DND-41 (cell line): ENCODE measurements around the gene TRHDE.

Source experiments
- ATAC-seq: fragments of 200-7000 bp; cut with Tn5 transposase; 3 replicates; pipeline ENCODE4 v1.9.1; 2021; ENCODE audit warnings: low read depth; ENCODE audit not compliant: insufficient read depth
- DNase-seq: peaks from one replicate; pipeline ENCODE4 v3.0.0-alpha.2; 2020
- H2AFZ ChIP-seq: 2 replicates; pipeline ENCODE4 v1.6.0; 2012; ENCODE audit warnings: low read depth, low read length
- H3K27ac ChIP-seq: 2 replicates; pipeline ENCODE4 v1.5.1; 2012; ENCODE audit warnings: low read length, inconsistent platforms
- H3K27me3 ChIP-seq: fragments of 200-600 bp; sonication (generic); 2 replicates; pipeline ENCODE4 v1.6.0; 2012; ENCODE audit warnings: low read length, mild to moderate bottlenecking, inconsistent platforms; ENCODE audit not compliant: insufficient read depth, poor library complexity
- H3K36me3 ChIP-seq: 2 replicates; pipeline ENCODE4 v1.5.1; 2012; ENCODE audit warnings: low read length, inconsistent platforms; ENCODE audit not compliant: insufficient read depth
- H3K4me1 ChIP-seq: 2 replicates; pipeline ENCODE4 v1.5.1; 2012; ENCODE audit warnings: mild to moderate bottlenecking, low read length; ENCODE audit not compliant: insufficient read depth
- H3K4me2 ChIP-seq: 2 replicates; pipeline ENCODE4 v1.6.0; 2012; ENCODE audit warnings: mild to moderate bottlenecking, moderate library complexity, low read length, inconsistent platforms; ENCODE audit not compliant: insufficient read depth
- H3K4me3 ChIP-seq, 2 experiments: fragments of 200-600 bp in 1 of 2; shearing (Covaris generic) in 1 of 2; 2 replicates each; pipeline ENCODE4 v1.5.1; 2012 to 2016; ENCODE audit warnings: inconsistent platforms in 2 of 2, low read length in 2 of 2, mild to moderate bottlenecking in 2 of 2, low read depth in 1 of 2, moderate library complexity in 1 of 2
- H3K79me2 ChIP-seq: 2 replicates; pipeline ENCODE4 v1.6.0; 2012; ENCODE audit warnings: low read length, inconsistent platforms; ENCODE audit not compliant: insufficient read depth
- H3K9ac ChIP-seq: 2 replicates; pipeline ENCODE4 v1.6.0; 2012; ENCODE audit warnings: low read depth, mild to moderate bottlenecking, inconsistent platforms, low read length, moderate library complexity
- H3K9me3 ChIP-seq: 2 replicates; pipeline ENCODE4 v1.5.1; 2012; ENCODE audit warnings: low read length, moderate library complexity, mild to moderate bottlenecking, inconsistent platforms; ENCODE audit not compliant: insufficient read depth, severe bottlenecking
- H4K20me1 ChIP-seq: 2 replicates; pipeline ENCODE4 v1.6.0; 2012; ENCODE audit warnings: low read length; ENCODE audit not compliant: insufficient read depth
- EZH2 ChIP-seq: IDR thresholded peaks from 3 replicates; pipeline ENCODE4 v1.6.1; 2012; ENCODE audit warnings: borderline replicate concordance, low read depth, mild to moderate bottlenecking, moderate library complexity, low read length, inconsistent platforms; ENCODE audit not compliant: severe bottlenecking
- TF ChIP-seq, protein P1 (sequence below): IDR thresholded peaks from 2 replicates; pipeline ENCODE4 v1.5.1; 2012; ENCODE audit warnings: borderline replicate concordance, low read length, moderate library complexity, mild to moderate bottlenecking; ENCODE audit not compliant: poor library complexity, severe bottlenecking; ENCODE audit errors: extremely low read depth

The TRHDE gene

DNA sequence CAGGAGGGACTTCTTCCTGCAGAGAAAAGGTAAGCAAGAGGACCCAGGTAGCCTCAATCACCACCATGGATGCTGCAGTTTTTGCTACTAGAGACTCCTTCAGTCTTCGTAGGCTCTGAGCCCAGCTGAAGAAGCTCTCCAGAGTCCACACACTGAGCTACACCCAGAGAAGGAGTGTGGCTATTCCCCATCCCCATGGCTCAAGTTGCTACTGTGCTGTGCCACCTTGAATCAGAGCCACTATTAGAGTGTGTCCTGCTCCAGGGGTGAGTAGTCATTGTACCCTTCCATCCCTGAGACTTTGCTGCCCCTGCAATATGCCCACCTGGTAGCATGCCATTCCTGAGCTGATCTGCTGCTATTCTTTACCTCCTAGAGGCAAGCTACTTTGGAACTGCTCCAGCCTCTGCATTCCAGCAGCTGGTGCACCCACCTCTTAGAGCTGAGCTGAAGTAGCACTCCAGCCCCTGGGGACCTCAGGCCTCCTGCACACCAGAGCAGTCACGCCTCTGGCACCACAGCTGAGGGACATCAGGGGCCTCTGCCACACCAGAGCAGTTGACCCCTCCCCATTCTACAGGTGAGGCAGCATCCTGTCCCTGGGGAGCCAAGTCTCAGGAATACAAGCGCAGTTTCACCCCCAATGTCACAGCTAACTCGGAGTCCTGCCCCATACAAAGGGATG, 213.0 kb downstream of the TRHDE start:
- no peak overlapping the region for H3K4me3 ChIP-seq
- TF ChIP-seq, protein P1, sequence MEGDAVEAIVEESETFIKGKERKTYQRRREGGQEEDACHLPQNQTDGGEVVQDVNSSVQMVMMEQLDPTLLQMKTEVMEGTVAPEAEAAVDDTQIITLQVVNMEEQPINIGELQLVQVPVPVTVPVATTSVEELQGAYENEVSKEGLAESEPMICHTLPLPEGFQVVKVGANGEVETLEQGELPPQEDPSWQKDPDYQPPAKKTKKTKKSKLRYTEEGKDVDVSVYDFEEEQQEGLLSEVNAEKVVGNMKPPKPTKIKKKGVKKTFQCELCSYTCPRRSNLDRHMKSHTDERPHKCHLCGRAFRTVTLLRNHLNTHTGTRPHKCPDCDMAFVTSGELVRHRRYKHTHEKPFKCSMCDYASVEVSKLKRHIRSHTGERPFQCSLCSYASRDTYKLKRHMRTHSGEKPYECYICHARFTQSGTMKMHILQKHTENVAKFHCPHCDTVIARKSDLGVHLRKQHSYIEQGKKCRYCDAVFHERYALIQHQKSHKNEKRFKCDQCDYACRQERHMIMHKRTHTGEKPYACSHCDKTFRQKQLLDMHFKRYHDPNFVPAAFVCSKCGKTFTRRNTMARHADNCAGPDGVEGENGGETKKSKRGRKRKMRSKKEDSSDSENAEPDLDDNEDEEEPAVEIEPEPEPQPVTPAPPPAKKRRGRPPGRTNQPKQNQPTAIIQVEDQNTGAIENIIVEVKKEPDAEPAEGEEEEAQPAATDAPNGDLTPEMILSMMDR = no peak
- TF ChIP-seq EZH2 = no peak
- H3K79me2 ChIP-seq = no peaks in the 10 kb centered on the region
- no peaks in the 10 kb centered on the region for H3K27me3 ChIP-seq
- no peak for DNase-seq
- H3K36me3 ChIP-seq = no peaks in the 10 kb centered on the region
- no peak overlapping the region for H2AFZ ChIP-seq
- no peaks in the 10 kb centered on the region for H4K20me1 ChIP-seq
- no peak overlapping the region for H3K9ac ChIP-seq
- H3K4me1 ChIP-seq = no peaks in the 10 kb centered on the region
- no peak overlapping the region for H3K27ac ChIP-seq
- H3K4me2 ChIP-seq = no peak overlapping the region
- ATAC-seq = no peak
- peaks cover 2% of the 10 kb centered on the region for H3K9me3 ChIP-seq

DNA sequence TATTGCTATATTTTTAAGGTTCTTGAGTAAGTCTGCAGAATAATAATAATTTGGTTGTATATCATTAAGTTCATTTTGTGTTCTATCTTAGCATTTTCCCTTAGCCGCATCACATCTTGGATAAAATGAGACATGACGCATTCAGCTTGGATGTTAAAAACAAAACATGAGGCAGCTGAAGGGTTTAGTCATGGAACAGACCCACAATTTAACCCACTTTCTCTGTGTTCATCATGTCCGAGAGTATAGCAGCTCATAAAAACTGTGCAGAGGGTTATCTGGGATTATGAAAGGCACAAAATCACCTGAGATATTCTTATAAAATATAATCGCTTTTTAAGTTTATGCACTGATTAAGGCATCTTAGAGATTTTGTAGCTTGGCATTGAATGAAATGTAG, 219.3 kb downstream of the TRHDE start:
- H3K4me1 ChIP-seq = no peaks in the 10 kb centered on the region
- H4K20me1 ChIP-seq = no peaks in the 10 kb centered on the region
- ATAC-seq = no peak
- H3K9ac ChIP-seq = no peak overlapping the region
- H3K27ac ChIP-seq = no peak overlapping the region
- no peak overlapping the region for H3K4me2 ChIP-seq
- no peak overlapping the region for H2AFZ ChIP-seq
- no peak for DNase-seq
- H3K36me3 ChIP-seq = no peaks in the 10 kb centered on the region
- H3K27me3 ChIP-seq = no peaks in the 10 kb centered on the region
- TF ChIP-seq, protein P1 = no peak
- no peak for TF ChIP-seq EZH2
- no peaks in the 10 kb centered on the region for H3K79me2 ChIP-seq
- peaks cover 2% of the 10 kb centered on the region for H3K9me3 ChIP-seq
- no peak overlapping the region for H3K4me3 ChIP-seq

DNA sequence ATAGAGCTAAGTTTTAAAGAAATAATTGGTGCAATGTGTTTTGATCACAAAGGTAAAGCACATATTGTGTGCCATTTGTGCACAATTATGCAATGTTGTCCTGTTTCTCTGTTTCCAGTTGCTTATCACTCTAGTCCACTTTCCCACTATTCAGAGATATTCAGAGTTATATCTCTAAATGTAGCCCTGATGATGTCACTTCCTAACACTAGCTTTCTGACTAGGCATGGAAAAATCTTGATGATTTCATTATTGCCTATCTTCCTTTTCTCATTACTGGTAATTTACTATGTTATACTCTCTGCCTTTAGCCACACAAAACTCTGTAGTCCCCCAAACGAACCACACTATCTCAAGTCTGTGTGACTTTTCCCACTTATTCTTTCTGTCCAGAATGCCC, 221.2 kb downstream of the TRHDE start:
- H3K4me2 ChIP-seq = no peak overlapping the region
- H3K9me3 ChIP-seq = no peaks in the 10 kb centered on the region
- H3K79me2 ChIP-seq = no peaks in the 10 kb centered on the region
- no peak overlapping the region for H3K27ac ChIP-seq
- H3K36me3 ChIP-seq = no peaks in the 10 kb centered on the region
- H4K20me1 ChIP-seq = no peaks in the 10 kb centered on the region
- H3K9ac ChIP-seq = no peak overlapping the region
- no peak overlapping the region for H3K4me3 ChIP-seq
- no peak overlapping the region for H2AFZ ChIP-seq
- H3K4me1 ChIP-seq = no peaks in the 10 kb centered on the region
- ATAC-seq (no peak), DNase-seq (no peak)
- TF ChIP-seq, protein P1 = no peak
- H3K27me3 ChIP-seq = no peaks in the 10 kb centered on the region

DNA sequence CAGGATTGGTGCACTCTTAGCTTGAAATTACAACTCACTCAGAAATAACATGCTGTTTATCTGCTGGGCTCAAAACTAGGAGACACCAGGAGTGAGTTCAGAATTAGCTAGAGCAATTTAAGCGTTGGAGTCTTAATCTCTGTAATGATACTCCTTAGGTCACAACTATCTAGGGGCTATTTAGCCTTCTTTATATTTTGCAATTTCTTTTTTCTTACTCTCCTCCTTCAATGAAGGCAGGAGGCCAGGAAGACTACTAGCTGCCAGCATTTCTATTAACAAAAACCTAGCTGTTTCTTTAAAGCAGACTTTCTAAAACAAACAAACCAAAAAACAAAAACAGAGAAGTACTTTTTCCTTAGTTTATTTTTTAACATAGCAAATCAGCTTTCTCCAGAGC, 226.2 kb downstream of the TRHDE start:
- Histone ChIP-seq H3K79me2 (no peaks in the 10 kb centered on the region), H3K9ac (no peak overlapping the region), H4K20me1 (no peaks in the 10 kb centered on the region), H3K9me3 (no peaks in the 10 kb centered on the region), H3K27me3 (no peaks in the 10 kb centered on the region), H3K27ac (no peak overlapping the region), H3K4me2 (no peak overlapping the region), H3K4me1 (no peaks in the 10 kb centered on the region), H2AFZ (no peak overlapping the region), H3K36me3 (no peaks in the 10 kb centered on the region), H3K4me3 (no peak overlapping the region)
- ATAC-seq (no peak), DNase-seq (no peak)
- TF ChIP-seq, protein P1 = no peak
- TF ChIP-seq EZH2 = no peak
